Smooth muscle cell (in vitro differentiated cells): ENCODE measurements around the gene SMNDC1. TPM values are rescaled to one million over a fixed set of nuclear protein-coding genes. Genes with fewer than 3 reads are reported as not detected.

Experiments used
- DNase-seq: peaks from one replicate; lab custom pipeline; 2025; ENCODE audit not compliant: unreplicated experiment; lab: John Stamatoyannopoulos, UW
- H2AFZ ChIP-seq: fragments of 200-600 bp; sonication (generic); 2 replicates; pipeline ENCODE4 v1.6.0; 2016; ENCODE audit warnings: antibody characterized with exemption, low read depth, mild to moderate bottlenecking
- H3F3A ChIP-seq: fragments of 200-600 bp; sonication (generic); 2 replicates; pipeline ENCODE4 v1.6.0; 2017; ENCODE audit warnings: antibody characterized with exemption, low read depth
- H3K27ac ChIP-seq: fragments of 200-600 bp; sonication (generic); 2 replicates; pipeline ENCODE4 v1.5.1; 2016; ENCODE audit warnings: low read depth, mild to moderate bottlenecking
- H3K27me3 ChIP-seq: fragments of 200-600 bp; sonication (generic); 2 replicates; pipeline ENCODE4 v1.6.1; 2016; ENCODE audit warnings: low read depth, mild to moderate bottlenecking
- H3K36me3 ChIP-seq: fragments of 200-600 bp; sonication (generic); 2 replicates; pipeline ENCODE4 v1.5.1; 2016; ENCODE audit warnings: low read depth
- H3K4me1 ChIP-seq: fragments of 200-600 bp; sonication (generic); 2 replicates; pipeline ENCODE4 v1.5.1; 2016; ENCODE audit warnings: low read depth
- H3K4me2 ChIP-seq: fragments of 200-600 bp; sonication (generic); 2 replicates; pipeline ENCODE4 v1.6.0; 2016; ENCODE audit warnings: mild to moderate bottlenecking
- H3K4me3 ChIP-seq: fragments of 200-600 bp; sonication (generic); 2 replicates; pipeline ENCODE4 v1.5.1; 2016; ENCODE audit warnings: mild to moderate bottlenecking
- H3K79me2 ChIP-seq: fragments of 200-600 bp; sonication (generic); 2 replicates; pipeline ENCODE4 v1.6.0; 2016; ENCODE audit warnings: low read depth, mild to moderate bottlenecking
- H3K9ac ChIP-seq: fragments of 200-600 bp; sonication (generic); 2 replicates; pipeline ENCODE4 v1.6.0; 2016; ENCODE audit warnings: low read depth
- H3K9me3 ChIP-seq: fragments of 200-600 bp; sonication (generic); replicated peaks from 2 replicates; pipeline ENCODE4 v1.5.1; 2016; ENCODE audit warnings: low read depth
- H4K20me1 ChIP-seq: fragments of 200-600 bp; sonication (generic); 2 replicates; pipeline ENCODE4 v1.6.0; 2016; ENCODE audit warnings: low read depth
- CTCF ChIP-seq: fragments of 200-600 bp; sonication (generic); IDR thresholded peaks from 2 replicates; pipeline ENCODE4 v1.5.1; 2017; ENCODE audit warnings: borderline replicate concordance, mild to moderate bottlenecking, antibody characterized with exemption; ENCODE audit not compliant: insufficient read depth, poor library complexity, severe bottlenecking
- WGBS: methylation state at CpG from one replicate; pipeline ENCODE4 v1.1.7; 2016; ENCODE audit warnings: low lambda C conversion rate; 5-methylcytosine and 5-hydroxymethylcytosine counted together
- polyA plus RNA-seq: library from polyadenylated mRNA; unstranded; fragments of >200 nt; fragmentation: Nextera tagmentation; extraction: Ambion mirVana; gene quantifications from 2 replicates; pipeline ENCODE4 v1.2.1, GENCODE V29; 2016
- total RNA-seq: library from RNA; depleted of rRNA; stranded (reverse); fragments of >200 nt; gene quantifications from 2 replicates; pipeline ENCODE4 v1.2.3, GENCODE V29; 2014

The SMNDC1 gene
- total and polyA plus RNA-seq, 2 experiments from 2014 or later, result 17.7 to 22.2 TPM

GRCh38 chr10:110311357-110311949, 6.7 kb upstream of the SMNDC1 start:
- no peaks in the 10 kb centered on the region for H3F3A ChIP-seq
- no peak overlapping the region for H2AFZ ChIP-seq
- H3K79me2 ChIP-seq, result no peaks in the 10 kb centered on the region
- no peaks in the 10 kb centered on the region for H3K9me3 ChIP-seq
- H3K36me3 ChIP-seq, result no peaks in the 10 kb centered on the region
- no peak overlapping the region for H3K9ac ChIP-seq
- WGBS, result 14% methylated on average over 3 of the region's 3 CpGs
- H3K27me3 ChIP-seq, result peaks cover 9% of the 10 kb centered on the region
- no peak for DNase-seq
- H3K4me1 ChIP-seq, result no peaks in the 10 kb centered on the region
- H3K27ac ChIP-seq, result no peak overlapping the region
- peak overlapping the region; percentile 52 for H3K4me2 ChIP-seq
- no peaks in the 10 kb centered on the region for H4K20me1 ChIP-seq
- H3K4me3 ChIP-seq, result no peak overlapping the region
- TF ChIP-seq CTCF, result peak; percentile 64

- H3K27me3 ChIP-seq, result peaks cover 9% of the 10 kb centered on the region
- no peaks in the 10 kb centered on the region for H3K4me1 ChIP-seq
- no peak for TF ChIP-seq CTCF
- H3K36me3 ChIP-seq, result no peaks in the 10 kb centered on the region
- H4K20me1 ChIP-seq, result no peaks in the 10 kb centered on the region
- no peak overlapping the region for H3K4me2 ChIP-seq
- H2AFZ ChIP-seq, result no peak overlapping the region
- H3K79me2 ChIP-seq, result no peaks in the 10 kb centered on the region
- no peak overlapping the region for H3K9ac ChIP-seq
- H3K9me3 ChIP-seq, result no peaks in the 10 kb centered on the region
- no peak overlapping the region for H3K4me3 ChIP-seq
- no peak overlapping the region for H3K27ac ChIP-seq
- WGBS, result 65% methylated on average over 3 of the region's 3 CpGs
- DNase-seq, result no peak
- H3F3A ChIP-seq, result no peaks in the 10 kb centered on the region
Observed at GRCh38 chr10:110310741-110311140, 6.0 kb upstream of the SMNDC1 start.

- peaks cover 14% of the 10 kb centered on the region for H4K20me1 ChIP-seq
- H3K4me2 ChIP-seq, result no peak overlapping the region
- WGBS, result 92% methylated on average over 4 of the region's 4 CpGs
- no peak overlapping the region for H2AFZ ChIP-seq
- no peak overlapping the region for H3K27ac ChIP-seq
- no peaks in the 10 kb centered on the region for H3K27me3 ChIP-seq
- TF ChIP-seq CTCF, result no peak
- peaks cover 9% of the 10 kb centered on the region for H3K4me1 ChIP-seq
- H3K36me3 ChIP-seq, result no peaks in the 10 kb centered on the region
- peaks cover 18% of the 10 kb centered on the region for H3K79me2 ChIP-seq
- no peak overlapping the region for H3K9ac ChIP-seq
- no peak for DNase-seq
- no peaks in the 10 kb centered on the region for H3K9me3 ChIP-seq
- peaks cover 4% of the 10 kb centered on the region for H3F3A ChIP-seq
- no peak overlapping the region for H3K4me3 ChIP-seq
Observed at GRCh38 chr10:110307805-110308204, 3.1 kb upstream of the SMNDC1 start.

- no peak for TF ChIP-seq CTCF
- no peak for DNase-seq
- 42% methylated on average over 2 of the region's 2 CpGs for WGBS
- no peak overlapping the region for H3K9ac ChIP-seq
- no peaks in the 10 kb centered on the region for H3K9me3 ChIP-seq
- H3K27ac ChIP-seq, result no peak overlapping the region
- H3K4me1 ChIP-seq, result peaks cover 14% of the 10 kb centered on the region
- H3K4me2 ChIP-seq, result peak overlapping the region; percentile 85
- H3K4me3 ChIP-seq, result peak overlapping the region; percentile 19
- H2AFZ ChIP-seq, result no peak overlapping the region
- peaks cover 28% of the 10 kb centered on the region for H4K20me1 ChIP-seq
- H3K79me2 ChIP-seq, result peaks cover 32% of the 10 kb centered on the region
- H3K36me3 ChIP-seq, result peaks cover 3% of the 10 kb centered on the region
- H3F3A ChIP-seq, result peaks cover 4% of the 10 kb centered on the region
- H3K27me3 ChIP-seq, result no peaks in the 10 kb centered on the region
Observed at GRCh38 chr10:110306452-110306768, 1.7 kb upstream of the SMNDC1 start.
